ENCODE measurements around the gene LRRC47. TPM values are rescaled to one million over a fixed set of nuclear protein-coding genes. Genes with fewer than 3 reads are reported as not detected.

The LRRC47 gene
- total RNA-seq, 1 donor from 2014 or later = 45.8 TPM

GRCh38 chr1:3821447-3821846 is 25.1 kb upstream of the LRRC47 start:
- peaks cover 37% of the 10 kb centered on the region for H3K36me3 Mint-ChIP-seq (ENCODE audit: low read depth)
- no peaks in the 10 kb centered on the region for H3K9me3 Mint-ChIP-seq (ENCODE audit: low read depth)
- no peak for TF ChIP-seq CTCF (IDR thresholded peaks at IDR 0.05)
- H3K27me3 Mint-ChIP-seq (ENCODE audit: low read depth) = no peaks in the 10 kb centered on the region
- no peak for DNase-seq (ENCODE audit: low spot score)
- no peak overlapping the region for H3K4me3 Mint-ChIP-seq (ENCODE audit: unreplicated experiment)
- H3K4me1 Mint-ChIP-seq (ENCODE audit: low read depth) = peaks cover 13% of the 10 kb centered on the region
- H3K27ac Mint-ChIP-seq (ENCODE audit: unreplicated experiment) = no peak overlapping the region

GRCh38 chr1:3821004-3821403 is 24.7 kb upstream of the LRRC47 start:
- DNase-seq (ENCODE audit: low spot score) = peak; percentile 72
- H3K36me3 Mint-ChIP-seq (ENCODE audit: low read depth) = peaks cover 37% of the 10 kb centered on the region
- TF ChIP-seq CTCF (IDR thresholded peaks at IDR 0.05) = no peak
- H3K4me3 Mint-ChIP-seq (ENCODE audit: unreplicated experiment) = no peak overlapping the region
- no peaks in the 10 kb centered on the region for H3K9me3 Mint-ChIP-seq (ENCODE audit: low read depth)
- H3K27me3 Mint-ChIP-seq (ENCODE audit: low read depth) = no peaks in the 10 kb centered on the region
- H3K4me1 Mint-ChIP-seq (ENCODE audit: low read depth) = peaks cover 13% of the 10 kb centered on the region
- H3K27ac Mint-ChIP-seq (ENCODE audit: unreplicated experiment) = no peak overlapping the region

- H3K27ac Mint-ChIP-seq (ENCODE audit: unreplicated experiment) = peak overlapping the region; percentile 84
These were observed 24.0 kb upstream of the LRRC47 start for GRCh38 chr1:3820316-3820715.

GRCh38 chr1:3819771-3820200 is 23.5 kb upstream of the LRRC47 start:
- no peak for TF ChIP-seq CTCF (IDR thresholded peaks at IDR 0.05)
- peaks cover 13% of the 10 kb centered on the region for H3K4me1 Mint-ChIP-seq (ENCODE audit: low read depth)
- peak overlapping the region; percentile 16 for H3K4me3 Mint-ChIP-seq (ENCODE audit: unreplicated experiment)
- no peaks in the 10 kb centered on the region for H3K9me3 Mint-ChIP-seq (ENCODE audit: low read depth)
- peak overlapping the region; percentile 84 for H3K27ac Mint-ChIP-seq (ENCODE audit: unreplicated experiment)
- DNase-seq (ENCODE audit: low spot score) = peak; percentile 52
- peaks cover 34% of the 10 kb centered on the region for H3K36me3 Mint-ChIP-seq (ENCODE audit: low read depth)
- no peaks in the 10 kb centered on the region for H3K27me3 Mint-ChIP-seq (ENCODE audit: low read depth)

More at GRCh38 chr1:3820316-3820715, 24.0 kb upstream of the LRRC47 start:
- Mint-ChIP-seq H3K4me1 (ENCODE audit: low read depth) (peaks cover 13% of the 10 kb centered on the region), H3K36me3 (ENCODE audit: low read depth) (peaks cover 31% of the 10 kb centered on the region), H3K27me3 (ENCODE audit: low read depth) (no peaks in the 10 kb centered on the region), H3K9me3 (ENCODE audit: low read depth) (no peaks in the 10 kb centered on the region), H3K4me3 (ENCODE audit: unreplicated experiment) (no peak overlapping the region)
- DNase-seq (ENCODE audit: low spot score) = peak; percentile 78
- no peak for TF ChIP-seq CTCF (IDR thresholded peaks at IDR 0.05)

GRCh38 chr1:3817821-3818597 is 21.7 kb upstream of the LRRC47 start:
- Mint-ChIP-seq H3K27ac (ENCODE audit: unreplicated experiment) (no peak overlapping the region), H3K9me3 (ENCODE audit: low read depth) (no peaks in the 10 kb centered on the region), H3K4me3 (ENCODE audit: unreplicated experiment) (no peak overlapping the region), H3K27me3 (ENCODE audit: low read depth) (no peaks in the 10 kb centered on the region), H3K4me1 (ENCODE audit: low read depth) (peaks cover 13% of the 10 kb centered on the region), H3K36me3 (ENCODE audit: low read depth) (peaks cover 37% of the 10 kb centered on the region)
- no peak for TF ChIP-seq CTCF (IDR thresholded peaks at IDR 0.05)
- peak; percentile 84 for DNase-seq (ENCODE audit: low spot score)
